Hepatic stellate cell (primary cell): Measurements from ENCODE around the gene CENPU.
A peak's percentile ranks its signal among the peaks of the same experiment; 100 is the strongest.
"Not testable (repeated sequence)": the region's sequence is repeated elsewhere in the genome, so short reads cannot be mapped to it uniquely, and the experiment has no call there.

ENCODE experiments used
- DNase-seq: peaks from one replicate; pipeline ENCODE4 v3.0.0; 2011; ENCODE audit warnings: low spot score

The CENPU gene

DNA sequence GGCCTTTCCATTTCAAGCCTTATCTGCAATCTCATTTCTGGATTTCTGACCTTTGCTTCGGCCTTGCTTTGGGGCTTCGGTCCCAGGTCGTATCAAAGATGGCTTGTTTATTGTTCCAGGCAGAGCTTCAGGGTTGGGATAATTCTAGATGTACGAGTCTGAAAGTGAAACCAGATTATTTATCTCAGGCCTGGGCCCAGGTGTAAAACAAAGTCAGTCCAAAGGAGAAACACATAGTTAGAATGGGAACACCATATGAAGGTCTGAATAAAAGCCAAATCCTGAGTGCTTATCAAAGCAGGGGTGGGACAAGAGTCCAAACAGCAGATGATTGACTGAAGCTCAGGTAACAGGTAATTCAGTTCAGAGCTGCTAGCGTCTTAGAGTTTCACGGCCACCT lies 67.2 kb downstream of the CENPU start:
- no peak for DNase-seq

DNA sequence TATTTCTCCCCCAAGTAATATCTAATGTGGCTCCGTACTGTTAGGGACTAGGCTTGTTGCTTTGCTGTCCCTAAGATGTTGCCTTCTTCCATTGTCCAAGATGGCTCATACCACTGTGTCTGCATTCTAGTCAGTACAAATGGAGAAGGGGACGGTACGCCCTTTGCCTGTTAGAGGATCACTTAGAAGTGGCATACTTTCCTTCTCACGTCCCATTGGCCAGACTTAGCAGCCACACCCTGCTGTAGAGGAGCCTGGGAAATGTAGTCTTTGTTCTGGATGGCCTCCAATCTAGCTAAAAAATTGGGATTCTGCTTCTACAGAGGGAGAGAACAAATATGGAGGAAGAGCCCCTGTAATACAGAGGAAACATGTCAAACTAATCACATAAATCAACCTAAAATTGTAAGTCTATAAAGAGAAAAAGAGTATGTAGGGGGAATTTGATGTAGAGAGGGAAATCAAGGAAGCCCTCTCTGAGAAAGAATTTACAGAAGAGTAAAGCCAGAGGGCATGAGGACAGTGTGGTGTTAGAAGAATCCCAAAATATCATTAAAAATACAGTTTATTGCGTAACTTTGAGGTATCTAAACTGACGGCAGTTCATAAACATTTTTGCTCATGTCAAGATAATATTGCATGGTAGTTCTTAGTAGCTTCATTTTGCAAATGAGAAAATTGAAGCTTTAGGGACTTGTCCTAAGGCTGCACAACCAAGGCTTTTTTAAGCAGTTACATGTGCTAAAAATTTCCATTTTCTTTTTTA lies 69.3 kb downstream of the CENPU start:
- DNase-seq = peak; percentile 22

DNA sequence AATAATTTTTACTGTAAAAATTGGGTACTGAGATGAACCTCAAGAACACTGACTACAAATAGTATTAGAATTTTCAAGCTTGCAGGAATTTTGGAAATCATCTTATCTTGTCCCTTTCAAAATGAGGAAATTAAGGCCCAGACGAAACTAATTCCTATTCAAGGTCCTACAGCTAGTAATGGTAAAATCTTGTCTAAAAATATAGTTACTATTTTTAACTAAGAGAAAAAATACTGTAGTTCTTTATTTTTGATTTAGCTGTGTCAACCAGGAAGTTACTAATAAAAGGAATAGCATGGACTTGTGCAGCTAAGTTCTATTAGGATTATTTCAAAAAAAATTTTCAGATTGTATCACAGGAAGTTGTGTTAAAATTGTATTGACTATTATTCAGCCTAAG lies 71.7 kb downstream of the CENPU start:
- DNase-seq = no peak

DNA sequence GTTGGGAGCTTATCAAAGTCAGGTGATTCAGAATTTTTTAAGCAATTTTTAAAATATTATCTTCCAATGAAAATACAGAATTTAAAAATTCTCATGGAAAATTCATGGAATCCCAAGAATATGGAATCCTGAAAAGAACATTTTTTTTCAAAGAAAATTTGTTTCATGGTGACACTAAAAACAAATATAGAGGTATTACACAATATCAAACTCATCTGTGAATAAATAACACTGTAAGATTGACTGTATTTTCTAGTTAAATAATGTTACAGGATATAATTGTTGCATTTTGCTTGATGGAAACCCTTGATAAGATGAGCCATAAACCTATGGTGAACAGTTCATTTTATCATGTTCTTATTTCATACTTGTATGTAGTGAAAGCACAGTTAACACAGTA lies 72.9 kb downstream of the CENPU start:
- no peak for DNase-seq

DNA sequence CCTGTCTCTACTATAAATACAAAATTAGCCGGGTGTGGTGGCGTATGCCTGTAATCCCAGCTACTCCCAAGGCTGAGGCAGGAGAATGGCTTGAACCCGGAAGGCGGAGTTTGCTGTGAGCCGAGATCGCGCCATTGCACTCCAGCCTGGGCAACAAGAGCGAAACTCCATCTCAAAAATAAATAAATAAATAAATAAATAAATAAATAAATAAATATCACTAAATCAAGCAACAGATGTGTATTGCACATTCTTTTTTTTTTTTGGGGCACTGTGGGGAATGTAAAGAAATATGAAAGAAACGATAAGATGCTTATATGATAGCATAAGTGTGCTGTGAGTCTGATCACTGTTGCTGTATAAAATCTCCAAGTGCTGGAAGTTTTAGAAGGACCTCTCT lies 76.1 kb downstream of the CENPU start:
- DNase-seq = not testable (repeated sequence)

DNA sequence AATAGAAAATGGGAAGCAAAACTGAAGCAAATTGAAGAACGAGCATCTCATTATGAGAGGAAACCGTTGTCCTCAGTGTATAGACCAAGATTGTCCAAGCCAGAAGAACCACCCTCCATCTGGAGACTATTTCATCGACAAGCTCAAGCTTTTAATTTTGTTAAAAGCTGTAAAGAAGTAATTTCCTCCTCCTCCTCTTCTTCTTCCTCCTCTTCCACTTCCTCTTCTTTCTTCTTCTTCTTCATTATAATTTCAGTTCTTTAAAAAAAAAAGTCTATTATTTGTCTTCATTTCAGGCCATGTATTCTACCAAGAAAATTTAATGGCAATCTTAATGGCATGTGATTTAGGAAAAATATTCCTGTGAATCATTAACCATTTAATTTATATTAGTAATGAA lies 76.8 kb downstream of the CENPU start:
- no peak for DNase-seq

DNA sequence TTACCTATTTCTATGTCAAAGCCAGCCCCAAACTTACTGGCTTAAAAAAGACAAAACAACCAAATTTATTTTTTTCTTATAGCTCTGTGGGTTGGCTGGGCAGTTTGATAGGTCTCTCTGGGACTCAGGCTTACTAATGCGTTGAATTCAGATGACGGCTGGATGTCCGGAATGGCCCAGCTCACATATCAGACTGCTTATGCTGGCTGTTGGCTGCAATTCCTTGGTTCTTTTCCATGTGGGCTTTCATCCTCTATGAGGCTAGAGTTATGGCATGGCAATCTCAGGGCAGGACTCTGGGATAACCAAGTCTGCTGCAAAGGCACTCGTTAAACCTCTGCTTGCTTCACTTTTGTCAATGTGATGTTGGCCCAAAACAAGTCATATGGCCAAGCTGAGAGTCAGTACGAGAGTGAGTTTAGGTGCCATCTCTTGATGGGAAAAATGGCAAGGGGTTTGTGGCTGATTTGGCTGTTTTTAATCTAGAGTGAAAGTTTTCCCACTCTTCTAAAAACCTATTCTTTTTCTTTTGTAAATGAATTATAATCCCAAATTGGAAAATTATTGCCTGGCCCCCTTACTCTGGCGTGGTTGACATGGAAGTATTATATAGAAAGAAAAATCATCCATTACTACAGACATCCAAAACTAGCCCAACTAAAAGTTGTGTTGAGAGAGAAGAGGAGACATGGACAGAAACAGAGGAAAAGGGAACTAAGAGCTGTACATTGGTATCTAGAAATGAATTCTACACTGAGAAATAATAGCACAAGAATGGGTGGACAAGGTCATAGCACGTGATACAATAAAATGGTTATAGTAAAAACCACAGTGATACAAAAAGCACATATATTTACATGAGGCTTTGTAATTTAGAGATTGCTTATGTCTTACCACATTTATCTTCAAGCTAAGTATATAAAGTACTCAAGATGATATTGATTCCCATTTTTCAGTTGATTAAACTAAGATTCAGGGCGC lies 77.7 kb downstream of the CENPU start:
- DNase-seq = no peak

DNA sequence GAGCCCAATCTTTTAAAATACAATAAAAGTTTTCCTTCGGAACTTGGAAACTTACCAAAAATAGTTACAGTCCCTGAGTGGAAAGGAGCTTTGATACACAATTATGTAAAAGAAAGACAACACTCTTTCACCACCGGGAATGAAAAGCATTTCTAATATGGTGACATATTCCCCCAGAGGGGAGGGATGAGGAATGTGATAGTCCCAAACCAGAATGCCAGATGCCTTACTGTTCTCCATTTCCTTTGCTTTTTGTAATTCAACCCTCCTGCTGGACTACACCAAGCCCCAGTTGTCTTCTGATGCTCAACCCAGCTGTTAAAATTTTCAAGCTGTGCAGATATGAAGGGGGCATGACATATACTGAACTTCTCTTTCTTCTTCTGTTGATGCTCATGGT lies 80.2 kb downstream of the CENPU start:
- DNase-seq = peak; percentile 53

DNA sequence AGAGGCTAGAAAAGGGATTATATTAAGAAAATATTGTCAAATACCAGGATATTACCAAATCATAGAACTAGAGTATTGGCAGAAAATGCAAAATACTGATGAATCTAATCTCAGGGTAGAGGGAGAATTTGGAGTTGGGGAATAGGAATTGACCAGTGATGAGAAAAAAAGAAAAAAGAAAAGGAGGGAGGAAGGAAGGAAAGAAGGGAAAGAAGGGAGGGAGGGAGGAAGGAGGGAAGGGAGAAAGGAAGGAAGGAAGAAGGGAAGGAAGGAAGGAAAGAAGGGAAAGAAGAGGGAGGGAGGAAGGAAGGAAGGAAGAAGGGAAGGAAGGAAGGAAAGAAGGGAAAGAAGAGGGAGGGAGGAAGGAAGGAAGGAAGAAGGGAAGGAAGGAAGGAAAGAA lies 81.2 kb downstream of the CENPU start:
- DNase-seq = not testable (repeated sequence)

DNA sequence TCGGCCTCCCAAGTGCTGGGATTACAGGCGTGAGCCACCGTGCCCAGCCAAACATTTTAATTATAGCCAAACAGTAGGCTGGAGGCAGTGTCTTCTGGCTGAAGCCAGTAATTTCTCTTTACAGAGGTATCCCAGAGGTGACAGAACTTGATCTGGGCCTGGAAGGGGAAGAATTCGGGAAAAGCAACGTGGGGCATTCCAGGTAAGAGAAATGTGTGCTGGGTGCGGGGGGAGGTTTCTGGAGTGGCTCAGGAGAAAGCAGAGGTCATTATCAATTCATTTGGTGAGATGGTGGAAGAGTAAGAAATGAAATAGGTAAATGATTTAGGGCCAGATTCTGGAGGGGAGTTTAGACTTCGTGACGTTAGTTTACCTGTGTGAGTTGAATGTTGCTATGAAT lies 82.0 kb downstream of the CENPU start:
- no peak for DNase-seq

DNA sequence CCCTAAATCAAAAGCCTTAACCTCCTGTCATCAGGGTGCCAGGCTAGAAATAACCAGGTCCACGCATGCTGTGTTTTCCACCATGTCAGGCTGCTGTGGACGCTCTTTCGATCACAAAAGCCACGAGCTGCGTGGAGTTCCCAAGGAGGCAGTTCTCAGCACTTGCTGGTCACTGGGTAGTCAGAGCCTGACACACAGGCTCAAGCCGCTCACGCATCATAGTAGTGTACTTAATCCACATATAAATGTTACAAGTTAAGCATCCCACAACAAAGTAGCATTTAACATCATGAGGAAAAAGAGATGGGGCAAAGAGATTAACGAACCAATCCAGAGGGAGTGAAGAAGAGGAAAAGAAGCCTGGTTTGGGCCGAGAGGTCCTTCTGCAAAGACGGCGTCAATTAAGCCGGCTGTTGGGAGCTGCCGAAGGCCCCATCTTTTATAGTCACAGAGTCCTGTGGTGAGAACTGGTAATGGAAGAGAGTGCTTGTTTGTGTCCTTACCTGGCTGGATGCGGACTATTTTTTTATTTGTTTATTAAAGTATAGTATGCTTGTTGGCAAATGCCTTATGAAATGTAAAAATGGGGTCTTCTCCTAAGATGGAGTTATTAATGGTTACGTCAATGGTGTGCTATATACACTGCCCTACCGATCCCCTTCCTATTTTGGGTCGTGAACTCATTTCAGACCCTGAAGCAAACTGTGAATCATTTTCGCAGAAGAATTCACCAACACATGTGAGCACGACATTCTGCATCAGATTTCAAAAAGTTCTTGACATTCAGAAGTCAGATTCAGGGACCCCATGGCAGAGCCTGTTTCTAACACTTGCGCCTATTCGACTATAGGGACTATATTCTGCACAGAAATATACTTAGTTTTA lies 83.7 kb downstream of the CENPU start:
- DNase-seq = no peak

DNA sequence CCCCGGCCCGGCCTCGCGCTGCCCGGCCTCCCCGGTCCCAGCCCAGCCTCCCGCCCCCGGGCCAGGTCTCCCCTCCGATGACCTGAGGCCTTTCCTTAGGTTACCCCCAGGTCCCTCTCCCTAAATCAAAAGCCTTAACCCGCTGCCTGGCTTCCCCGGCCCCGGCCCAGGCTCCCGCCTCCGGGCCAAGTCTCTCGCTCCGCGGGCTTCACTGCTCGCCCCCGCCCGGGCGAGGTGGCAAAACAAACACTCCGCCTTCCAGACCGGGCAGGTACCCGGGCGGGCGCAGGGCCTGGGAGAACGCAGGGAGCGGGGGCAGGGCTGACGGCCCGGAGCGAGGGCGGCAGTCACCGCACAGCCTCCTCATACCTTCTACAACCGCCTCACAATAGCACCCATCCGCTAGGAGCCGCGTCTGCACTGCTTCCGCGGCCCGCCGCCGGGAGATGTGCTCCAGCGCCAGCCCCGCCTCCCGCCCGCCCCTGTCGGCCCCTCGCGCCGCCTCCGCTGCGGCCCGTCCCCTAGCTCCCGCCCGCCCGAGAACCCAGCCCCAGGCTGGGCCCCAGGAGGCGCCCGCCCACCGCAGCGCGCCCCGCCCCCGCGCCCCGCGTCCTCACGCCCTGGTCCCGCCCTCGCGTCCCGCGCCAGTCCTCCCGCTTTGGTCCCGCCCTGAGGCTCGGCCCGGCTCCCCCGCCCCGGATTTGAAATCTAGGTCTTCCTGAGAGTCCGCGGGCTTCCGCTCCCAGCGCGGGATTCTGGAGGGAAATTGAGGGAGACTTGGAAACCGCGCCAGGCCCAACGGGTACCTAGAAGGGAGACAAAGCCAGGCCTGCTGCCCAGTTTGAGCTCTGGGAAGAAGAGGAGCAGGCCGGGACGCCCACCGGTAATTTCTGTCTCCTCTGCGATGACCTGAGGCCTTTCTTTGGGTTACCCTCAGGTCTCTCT lies 84.6 kb downstream of the CENPU start, which contains the start of the genes CASP3 and PRIMPOL:
CASP3 (minus strand) TSS at position 422 of the 945 bp plus-strand sequence. CDS start 10,994 bp downstream, outside the sequence.
PRIMPOL (plus strand) TSS at position 713 of the 945 bp plus-strand sequence. CDS start 7,403 bp downstream, outside the sequence.
- peak; percentile 78 for DNase-seq

DNA sequence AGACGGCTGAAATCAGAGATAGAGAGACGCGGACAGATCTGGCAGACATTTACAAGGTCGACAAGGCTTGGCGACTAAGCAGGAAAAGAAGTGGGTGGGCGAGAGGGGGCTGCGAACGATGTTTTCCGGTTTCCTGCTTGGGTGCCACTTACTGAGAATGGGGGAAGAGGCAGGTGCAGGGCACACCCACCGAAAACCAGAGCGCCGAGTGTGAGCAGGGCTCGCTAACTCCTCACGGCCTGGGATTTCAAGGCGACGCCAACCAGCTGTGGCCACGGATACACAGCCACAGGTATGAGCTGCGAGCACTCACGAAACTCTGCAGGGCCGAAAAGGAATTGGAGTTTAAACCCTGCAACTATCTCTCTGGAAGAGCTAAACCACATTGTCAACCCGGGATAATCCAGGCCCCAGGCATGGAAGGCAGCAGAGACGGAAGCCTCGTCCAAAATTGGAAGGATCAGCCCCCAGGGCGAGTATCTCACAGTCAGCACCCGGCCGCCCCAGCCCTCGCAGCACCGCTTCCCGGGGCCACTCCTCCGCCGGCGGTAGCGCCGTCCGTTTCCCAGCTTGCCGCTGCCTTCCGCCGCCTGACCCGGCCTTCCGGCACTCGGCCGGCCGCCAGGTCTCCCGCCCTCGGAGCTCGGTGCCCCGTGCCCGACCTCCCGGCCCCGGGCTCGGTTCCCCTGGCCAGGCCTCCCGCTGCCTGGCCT lies 85.4 kb downstream of the CENPU start:
- peak; percentile 43 for DNase-seq

DNA sequence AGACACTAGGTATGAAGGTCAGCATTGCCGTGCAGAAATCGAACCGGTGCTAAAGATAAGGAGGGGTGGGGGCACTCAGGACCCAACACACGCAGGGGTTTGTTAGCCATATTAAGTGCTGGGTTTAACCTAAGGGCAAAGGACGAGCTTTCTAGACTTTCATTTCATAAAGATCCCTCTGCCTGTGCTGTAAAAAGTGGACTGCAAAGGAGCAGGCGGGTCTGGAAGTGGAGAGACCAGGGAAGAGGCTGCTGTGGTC lies 85.9 kb downstream of the CENPU start:
- no peak for DNase-seq

DNA sequence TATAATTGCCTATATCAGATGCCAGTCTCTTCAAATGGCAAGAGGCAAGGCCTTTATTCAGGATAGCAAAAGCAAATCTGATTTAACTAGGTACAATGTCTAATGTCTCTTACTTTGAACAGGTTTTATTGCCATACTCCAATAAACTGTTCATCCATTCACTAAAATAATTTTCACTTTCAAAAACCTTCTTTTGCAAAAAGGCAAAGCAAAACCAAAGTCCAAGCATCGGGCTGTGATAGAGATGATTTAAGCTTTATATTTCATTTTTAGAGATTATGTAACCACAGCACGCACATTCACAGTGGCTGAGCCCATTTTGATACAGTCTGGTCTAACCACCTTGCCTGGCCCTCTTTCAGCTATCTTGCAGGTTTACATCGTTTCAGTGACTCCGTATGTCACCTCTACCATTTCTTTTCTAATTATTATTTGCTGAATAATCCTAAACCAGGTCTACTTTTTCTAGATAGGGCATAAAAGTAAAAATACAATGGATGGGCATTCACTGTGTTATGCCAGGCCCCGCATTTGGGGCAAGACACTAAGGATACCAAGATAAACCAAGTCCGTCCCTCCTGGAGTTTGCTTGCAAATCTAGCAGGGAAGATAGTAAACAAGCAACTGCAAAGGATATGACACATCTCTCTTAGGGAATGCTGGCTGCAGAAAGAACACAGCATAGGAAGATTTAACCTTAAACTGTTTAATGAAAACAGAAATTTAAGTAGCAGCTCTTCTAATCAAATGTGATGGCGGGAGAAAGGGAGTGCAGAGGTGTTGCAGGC lies 86.4 kb downstream of the CENPU start:
- DNase-seq = peak; percentile 20

DNA sequence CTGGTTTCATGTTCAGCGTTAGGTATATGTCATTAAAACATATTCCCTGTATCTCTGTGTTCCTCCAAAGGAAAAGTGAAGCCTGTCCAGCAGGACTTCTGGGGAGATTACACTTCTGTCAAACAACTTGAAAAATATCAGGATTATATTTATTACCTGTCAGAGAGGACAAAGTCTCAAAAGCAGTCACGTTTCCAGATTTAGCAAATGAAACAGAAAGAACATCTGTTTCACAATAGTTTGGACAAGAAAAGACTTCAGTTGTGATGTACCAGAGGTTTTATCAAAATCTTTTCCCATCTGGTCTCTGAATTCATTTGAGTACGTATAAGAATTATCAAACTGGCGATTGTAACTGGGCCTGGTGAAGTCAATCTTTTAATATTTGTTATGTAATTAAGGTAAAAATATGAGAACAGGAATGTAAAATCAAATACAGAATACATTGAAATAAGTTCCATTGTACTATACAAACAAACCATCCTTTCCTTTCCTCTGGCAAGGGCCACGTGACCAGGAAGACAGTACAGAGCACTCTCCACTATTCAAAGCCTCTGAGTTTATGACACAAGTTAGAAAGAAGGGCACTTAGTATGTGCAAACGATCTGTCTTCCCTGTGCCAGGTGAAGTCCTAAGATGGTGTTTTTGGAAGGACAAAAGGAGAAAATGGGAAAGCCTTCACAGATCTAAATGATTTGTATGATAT lies 87.8 kb downstream of the CENPU start:
- DNase-seq = no peak

DNA sequence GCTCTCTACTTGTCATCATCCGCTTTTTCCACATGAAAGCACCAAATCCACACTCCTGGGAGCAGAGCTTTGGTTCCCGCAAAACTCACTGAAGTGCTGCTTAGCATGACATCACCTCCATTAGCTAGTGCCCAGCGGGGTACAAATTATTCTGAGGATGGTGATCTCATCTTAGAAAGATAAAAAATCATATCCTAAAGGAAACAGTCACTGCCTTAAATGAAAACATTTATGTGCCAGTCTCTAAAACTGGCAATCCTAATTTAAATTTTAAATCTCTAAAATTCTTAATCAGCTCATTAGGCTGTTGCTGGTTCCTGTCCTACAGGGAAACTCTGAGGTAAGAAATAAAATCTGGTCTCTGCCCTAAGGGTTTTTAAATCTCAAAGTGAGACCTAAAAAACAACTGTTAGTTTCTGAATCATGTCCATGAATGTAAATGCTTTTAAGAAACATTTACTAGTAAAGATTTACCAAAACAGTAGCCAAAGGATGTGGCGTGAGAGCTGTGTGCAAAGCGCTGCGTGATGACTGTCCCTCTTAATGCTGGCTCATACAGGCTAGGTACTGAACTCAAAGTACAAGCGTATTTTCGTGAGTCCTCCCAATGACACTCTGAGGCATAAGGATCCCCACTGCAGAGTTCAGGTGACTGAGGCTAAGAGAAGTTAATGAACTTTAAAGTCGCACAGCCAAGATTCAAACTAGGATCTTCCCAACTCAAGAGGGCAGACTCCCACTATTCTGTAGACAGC lies 89.2 kb downstream of the CENPU start:
- no peak for DNase-seq
